ENCODE data around the gene CCDC170. TPM values are rescaled to one million over a fixed set of nuclear protein-coding genes. Genes with fewer than 3 reads are reported as not detected.
A peak's percentile ranks its signal among the peaks of the same experiment; 100 is the strongest.

The CCDC170 gene
- total RNA-seq, 1 experiment from 2014 or later, result not detected

DNA sequence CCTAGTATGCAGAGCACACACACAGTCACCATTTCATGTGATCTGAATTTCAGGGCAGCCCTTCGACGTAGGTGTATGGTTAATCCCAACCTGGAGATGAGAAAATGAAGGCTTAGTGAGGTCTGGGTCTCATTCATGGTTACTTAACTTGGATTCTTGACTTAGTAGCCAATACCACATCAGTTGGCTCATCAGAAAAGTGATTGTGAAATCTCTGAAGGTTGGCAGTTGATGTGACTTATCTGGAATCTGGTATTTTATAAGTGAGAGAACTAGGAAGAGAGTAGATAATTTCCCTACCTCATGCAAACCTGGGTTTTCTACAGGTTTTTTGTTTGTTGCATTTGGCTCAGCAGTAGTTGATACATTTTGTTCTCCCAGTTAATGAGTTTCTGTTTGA, 123.7 kb downstream of the CCDC170 start:
- no peak for DNase-seq (ENCODE audit: low read depth)

DNA sequence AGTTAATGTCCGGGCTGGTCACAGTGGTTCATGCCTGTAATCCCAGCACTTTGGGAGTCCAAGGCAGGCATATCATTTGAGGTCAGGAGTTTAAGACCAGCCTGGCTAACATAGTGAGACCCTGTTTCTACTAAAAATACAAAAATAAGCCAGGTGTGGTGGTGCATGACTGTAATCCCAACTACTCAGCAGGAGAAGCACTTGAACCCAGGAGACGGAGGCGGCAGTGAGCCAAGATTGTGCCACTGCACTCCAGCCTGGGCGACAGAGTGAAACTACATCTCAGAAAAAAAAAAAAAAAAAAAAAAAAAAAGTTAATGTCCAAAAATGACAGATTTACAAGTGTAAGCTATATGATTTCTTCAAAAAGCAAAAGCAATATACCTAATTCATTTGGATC, 124.9 kb downstream of the CCDC170 start:
- no peak for DNase-seq (ENCODE audit: low read depth)

DNA sequence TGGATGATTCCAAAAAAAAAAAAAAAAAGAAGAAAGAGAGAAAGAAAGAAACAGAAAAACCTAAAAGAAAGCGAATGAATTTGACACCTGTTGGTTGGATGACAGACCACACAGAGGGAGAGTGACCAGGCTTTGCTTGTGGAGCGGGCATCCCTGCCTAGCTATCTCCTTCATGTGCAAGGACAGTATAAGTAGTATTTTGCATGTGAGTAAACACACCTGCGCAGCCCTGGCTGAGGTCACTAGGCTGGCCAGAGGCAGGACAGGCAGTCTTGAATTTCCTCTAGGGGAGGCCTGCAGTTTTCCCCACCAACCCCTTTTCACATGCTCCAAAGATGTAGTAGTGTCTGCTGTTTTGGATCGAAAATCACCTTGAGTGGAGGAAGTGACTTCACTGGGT, 126.4 kb downstream of the CCDC170 start:
- no peak for DNase-seq (ENCODE audit: low read depth)

GRCh38 chr6:151624071-151624470, 130.3 kb downstream of the CCDC170 start:
- DNase-seq (ENCODE audit: low read depth), result no peak

- DNase-seq (ENCODE audit: low read depth), result no peak
Measured at GRCh38 chr6:151624481-151624880, 130.7 kb downstream of the CCDC170 start.

GRCh38 chr6:151624900-151625536, 131.2 kb downstream of the CCDC170 start:
- DNase-seq (ENCODE audit: low read depth), result no peak

DNA sequence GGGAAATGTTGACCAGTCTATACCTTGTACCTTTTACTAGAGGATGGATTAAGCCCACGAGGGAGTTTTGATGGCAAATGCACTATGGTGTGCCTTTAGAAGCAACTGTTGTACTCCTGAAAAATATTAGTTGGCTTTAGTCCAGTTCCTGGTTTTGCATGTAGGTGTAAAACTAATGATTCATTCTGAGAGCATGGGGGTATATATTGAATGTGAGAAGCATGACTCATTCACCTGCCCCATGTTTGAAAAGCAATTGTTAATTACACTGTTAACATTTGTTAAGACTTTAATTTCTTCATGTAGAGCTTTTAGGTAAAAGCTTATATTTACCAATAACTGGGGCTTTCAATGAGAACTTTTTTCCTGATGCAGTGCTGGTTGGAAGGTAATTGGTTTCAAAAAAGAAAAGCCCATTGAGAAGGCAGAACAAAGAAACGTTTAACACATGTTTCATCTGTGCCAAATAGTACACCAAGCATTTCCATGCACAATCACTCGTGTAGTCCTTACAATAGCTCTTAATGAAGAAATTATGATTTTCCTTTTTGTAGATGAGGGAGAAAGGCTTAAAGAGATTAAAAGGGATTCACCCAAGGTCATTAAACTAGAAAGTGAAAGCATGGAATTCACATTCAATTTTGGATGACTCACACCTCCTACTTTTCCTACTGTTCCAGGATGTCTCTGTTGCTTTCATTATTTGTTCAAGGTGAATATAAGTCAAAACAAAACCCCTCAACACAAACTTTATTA, 134.1 kb downstream of the CCDC170 start:
- DNase-seq (ENCODE audit: low read depth), result peak; percentile 39

DNA sequence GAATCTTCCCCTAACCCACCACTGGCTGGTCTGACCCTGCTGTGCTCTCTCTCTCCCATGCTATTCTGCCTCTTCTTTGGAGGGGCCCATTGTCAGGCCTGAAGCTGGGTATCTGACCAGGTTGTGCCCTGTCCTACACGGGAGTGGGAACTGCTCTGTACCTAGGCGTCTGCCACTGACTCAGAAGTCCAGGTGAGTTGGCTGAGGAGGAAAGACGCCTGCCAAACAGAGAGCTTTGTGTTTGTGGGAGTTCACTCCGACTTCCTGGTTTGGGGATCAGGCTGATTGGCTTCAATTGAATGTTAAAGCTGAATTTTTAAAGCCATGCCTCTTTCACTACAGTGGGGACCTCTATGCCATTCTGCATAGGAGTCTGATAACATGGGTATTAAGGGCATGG, 136.0 kb downstream of the CCDC170 start:
- no peak for DNase-seq (ENCODE audit: low read depth)

DNA sequence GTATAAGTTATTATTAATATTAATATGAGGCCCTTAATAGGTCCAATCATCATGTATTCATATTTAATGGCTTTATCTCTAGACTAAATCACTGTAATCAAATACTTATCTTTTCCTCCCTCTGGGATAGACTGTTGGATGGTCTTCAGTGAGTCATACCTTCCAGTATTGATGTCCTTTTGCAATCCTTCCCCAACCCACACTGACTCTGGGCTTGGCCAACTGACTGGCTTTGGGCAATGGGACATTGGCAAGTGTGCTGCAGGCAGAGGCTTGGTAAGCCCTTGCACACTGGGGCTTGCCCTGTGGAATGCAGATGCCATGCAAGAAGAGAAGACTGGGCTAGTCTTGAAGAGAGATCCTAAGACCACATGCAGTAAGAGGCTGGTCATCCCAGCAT, 136.6 kb downstream of the CCDC170 start:
- no peak for DNase-seq (ENCODE audit: low read depth)

- DNase-seq (ENCODE audit: low read depth), result no peak
Measured at GRCh38 chr6:151630991-151631655, 137.3 kb downstream of the CCDC170 start.

DNA sequence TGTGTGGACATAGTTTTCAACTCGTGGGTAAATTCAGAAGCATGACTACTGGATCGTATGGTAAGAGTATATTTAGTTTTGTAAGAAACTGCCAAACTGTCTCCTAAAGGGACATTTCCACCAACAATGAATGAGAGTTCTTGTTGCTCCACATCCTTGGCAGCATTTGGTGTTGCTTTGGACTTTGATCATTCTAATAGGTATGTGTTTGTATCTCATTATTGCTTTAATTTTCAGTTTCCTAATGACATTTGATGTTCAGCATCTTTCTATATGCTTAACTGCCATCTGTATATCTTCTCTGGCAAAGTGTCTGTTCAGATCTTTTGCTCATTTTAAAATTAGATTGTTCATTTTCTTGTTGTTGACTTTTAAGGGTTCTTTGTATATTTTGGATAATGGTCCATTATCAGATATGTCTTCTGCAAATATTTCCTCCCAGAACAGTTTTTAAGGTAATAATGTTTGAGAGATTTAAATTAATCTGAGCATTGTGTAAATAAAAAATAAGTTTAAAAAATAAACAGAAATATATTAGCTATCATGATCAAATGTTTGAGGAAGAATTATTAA, 138.7 kb downstream of the CCDC170 start:
- no peak for DNase-seq (ENCODE audit: low read depth)

- DNase-seq (ENCODE audit: low read depth), result no peak
Measured at GRCh38 chr6:151633526-151634335, 139.9 kb downstream of the CCDC170 start.

DNA sequence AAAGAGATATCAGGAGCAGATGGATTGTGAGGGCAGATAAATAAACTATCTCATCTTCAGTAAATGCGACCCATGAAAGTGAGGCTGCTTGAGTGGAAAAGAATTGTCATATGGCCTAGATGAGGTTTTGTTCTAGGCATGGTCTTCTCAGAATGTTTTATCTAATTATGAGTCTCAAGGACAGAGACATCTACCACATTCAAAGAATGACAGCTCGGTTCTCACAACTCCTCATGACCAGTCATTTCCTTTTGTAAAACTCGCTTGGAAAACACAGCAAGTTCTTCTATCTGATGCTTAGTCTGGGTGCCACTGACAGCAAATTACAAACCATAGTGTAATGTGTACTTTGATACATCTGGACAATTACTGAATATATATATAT, 140.5 kb downstream of the CCDC170 start:
- no peak for DNase-seq (ENCODE audit: low read depth)

- no peak for DNase-seq (ENCODE audit: low read depth)
Measured at GRCh38 chr6:151635741-151636140, 141.9 kb downstream of the CCDC170 start.

DNA sequence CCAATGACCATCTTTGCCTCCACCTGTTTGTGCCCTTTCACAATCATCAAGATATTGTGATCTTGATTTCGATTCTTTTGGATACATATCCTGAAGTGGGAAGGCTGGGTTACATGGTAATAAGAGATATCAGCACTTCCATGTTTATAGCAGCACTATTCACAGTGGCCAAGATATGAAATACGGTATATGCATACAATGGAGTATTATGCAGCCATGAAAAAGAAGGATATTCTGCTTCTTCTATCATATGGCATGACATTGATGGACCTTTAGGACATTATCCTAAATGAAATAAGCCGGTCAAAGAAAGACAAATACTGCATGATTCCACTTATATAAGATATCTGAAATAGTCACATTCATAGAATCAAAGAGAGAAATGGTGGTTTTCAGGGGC, 144.0 kb downstream of the CCDC170 start:
- DNase-seq (ENCODE audit: low read depth), result no peak

DNA sequence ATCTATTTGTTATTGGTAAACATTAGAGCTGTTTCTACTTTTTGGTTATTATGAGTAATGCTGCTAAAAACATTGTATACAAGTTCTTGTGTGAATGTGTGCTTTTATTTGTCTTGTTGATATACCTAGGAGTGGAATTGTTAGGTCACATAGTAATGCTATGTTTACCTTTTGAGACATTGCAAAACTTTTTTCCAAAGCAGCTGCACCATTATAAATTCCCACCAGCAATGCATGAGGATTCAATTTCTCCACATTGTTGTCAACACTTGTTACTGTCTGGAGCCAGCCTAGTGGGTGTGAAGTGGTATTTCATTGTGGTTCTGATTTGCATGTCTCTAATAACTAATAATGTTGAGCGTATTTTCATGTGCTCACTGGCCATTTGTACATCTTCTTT, 145.9 kb downstream of the CCDC170 start:
- DNase-seq (ENCODE audit: low read depth), result no peak

DNA sequence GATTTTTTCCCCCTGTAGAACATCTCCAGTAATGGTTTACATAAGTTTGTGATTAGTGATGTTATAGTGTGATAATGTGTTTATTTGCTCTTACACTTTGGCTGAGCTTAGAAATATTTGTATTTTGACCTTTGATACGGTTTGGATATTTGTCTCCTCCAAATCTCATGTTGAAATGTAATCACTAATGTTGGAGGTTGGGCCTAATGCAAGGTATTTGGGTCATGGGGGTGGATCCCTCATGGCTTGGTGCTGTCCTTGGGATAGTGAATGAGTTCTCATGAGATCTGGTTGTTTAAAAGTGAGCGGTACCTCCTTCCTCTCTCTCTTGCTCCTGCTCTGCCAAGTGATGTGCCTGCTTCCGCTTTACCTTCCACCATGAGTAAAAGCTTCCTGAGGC, 147.2 kb downstream of the CCDC170 start:
- DNase-seq (ENCODE audit: low read depth), result no peak

GRCh38 chr6:151647976-151648639, 154.3 kb downstream of the CCDC170 start:
- no peak for DNase-seq (ENCODE audit: low read depth)

DNA sequence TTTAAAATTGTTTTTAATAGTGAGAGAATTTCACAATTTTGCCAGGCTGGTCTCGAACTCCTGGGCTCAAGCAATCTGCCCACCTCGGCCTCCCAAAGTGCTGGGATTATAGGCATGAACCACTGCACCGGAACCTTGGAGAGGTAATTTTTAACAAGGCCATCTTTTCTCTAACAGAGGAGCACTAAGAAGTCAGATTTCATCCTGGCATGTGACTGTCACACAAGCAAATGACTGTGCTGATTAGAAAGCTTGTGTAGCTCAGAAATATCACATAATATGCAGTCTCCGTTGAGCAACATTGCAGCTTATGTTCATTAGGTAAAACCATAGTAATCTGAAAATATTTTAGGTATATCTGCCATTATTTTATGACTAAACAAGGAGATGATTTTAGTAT, 156.0 kb downstream of the CCDC170 start:
- DNase-seq (ENCODE audit: low read depth), result no peak

DNA sequence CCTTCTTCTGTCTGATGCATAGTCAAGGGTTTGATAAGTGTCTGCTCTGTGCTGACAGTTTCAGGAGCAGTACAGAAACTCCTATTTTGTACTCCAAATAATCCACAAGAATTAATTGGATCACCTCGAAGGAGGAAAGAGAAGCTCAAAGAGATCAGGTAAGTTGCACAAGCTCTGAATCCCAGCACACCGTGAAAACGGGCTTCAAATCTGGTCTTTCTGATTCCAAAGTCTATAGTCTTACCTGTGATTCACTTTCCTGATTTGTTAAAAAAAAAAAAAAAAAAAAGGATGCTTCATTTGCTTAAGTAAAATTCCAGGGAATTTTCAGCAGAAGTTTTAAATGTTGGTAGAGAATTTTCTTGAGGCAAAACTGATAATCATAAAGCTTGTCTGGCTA, 157.8 kb downstream of the CCDC170 start:
- DNase-seq (ENCODE audit: low read depth), result no peak

- DNase-seq (ENCODE audit: low read depth), result no peak
Measured at GRCh38 chr6:151652325-151652724, 158.5 kb downstream of the CCDC170 start.
